Body of pancreas (tissue), 4 donors: ENCODE results near the gene TGM2. TPM values are rescaled to one million over a fixed set of nuclear protein-coding genes. Genes with fewer than 3 reads are reported as not detected.

Source experiments
- ATAC-seq: fragments of 150-250 bp; one replicate; pipeline ENCODE4 v1.9.1; 2016
- DNase-seq, 4 donors: peaks; one replicate each; pipeline ENCODE4 v3.0.0-alpha.2; 2019
- H3K27ac ChIP-seq, 4 donors: fragments of 200-600 bp; sonication (generic); 1 replicate in 3 of 4; 2 replicates in 1 of 4; pipeline versions ENCODE4 v1.5.1 to v1.6.1; 2016 to 2019; ENCODE audit warnings: mild to moderate bottlenecking in 1 of 4, mixed read lengths in 1 of 4, moderate library complexity in 1 of 4
- H3K27me3 ChIP-seq, 2 donors: fragments of 200-600 bp; sonication (generic); one replicate each; pipeline ENCODE4 v1.6.0; 2016; ENCODE audit warnings: mild to moderate bottlenecking in 1 of 2
- H3K36me3 ChIP-seq, 2 donors: fragments of 200-600 bp; sonication (generic); replicated peaks in 1 of 2; 2 replicates each; pipeline ENCODE4 v1.5.1; 2016; ENCODE audit warnings: low read depth in 2 of 2; ENCODE audit not compliant: insufficient read depth in 1 of 2
- H3K4me1 ChIP-seq: fragments of 200-600 bp; sonication (generic); one replicate; pipeline ENCODE4 v1.6.0; 2016
- H3K4me3 ChIP-seq, 2 donors: fragments of 200-600 bp; sonication (generic); 1 replicate in 1 of 2; 2 replicates in 1 of 2; pipeline ENCODE4 v1.5.1; 2016 to 2019
- H3K9me3 ChIP-seq, 3 donors: fragments of 200-600 bp; sonication (generic); 1 replicate in 2 of 3; 2 replicates in 1 of 3; pipeline ENCODE4 v1.5.1; 2016
- POLR2A ChIP-seq, 3 donors: fragments of 450-650 bp; IDR thresholded peaks; one replicate each; pipeline ENCODE4 v1.6.1; 2016; ENCODE audit warnings: antibody characterized with exemption in 3 of 3, mild to moderate bottlenecking in 2 of 3
- WGBS, 2 donors: methylation state at CpG; one replicate each; pipeline ENCODE4 v1.1.5; 2017; 5-methylcytosine and 5-hydroxymethylcytosine counted together
- intact Hi-C: fragments of 100-400 bp; cut with DNase I; formaldehyde crosslinking; loops from one replicate; pipeline ENCODE4 v1.15.1; 2023
- total RNA-seq, 2 donors: library from RNA; depleted of rRNA; stranded (reverse); fragments of >200 nt; gene quantifications; one replicate each; pipeline ENCODE4 v1.1.0, GENCODE V29; 2016
- TF ChIP-seq, protein P1 (sequence below), 7 experiments: fragments of 450-650 bp in 4 of 7; fragments of 200-600 bp in 3 of 7; sonication (generic) in 3 of 7; IDR thresholded peaks; one replicate each; pipeline ENCODE4 v1.5.1; 2016 to 2019; ENCODE audit warnings: antibody characterized with exemption in 7 of 7

The TGM2 gene
- total RNA-seq, 2 donors from 2014 or later = 17.1 to 27.5 TPM

DNA sequence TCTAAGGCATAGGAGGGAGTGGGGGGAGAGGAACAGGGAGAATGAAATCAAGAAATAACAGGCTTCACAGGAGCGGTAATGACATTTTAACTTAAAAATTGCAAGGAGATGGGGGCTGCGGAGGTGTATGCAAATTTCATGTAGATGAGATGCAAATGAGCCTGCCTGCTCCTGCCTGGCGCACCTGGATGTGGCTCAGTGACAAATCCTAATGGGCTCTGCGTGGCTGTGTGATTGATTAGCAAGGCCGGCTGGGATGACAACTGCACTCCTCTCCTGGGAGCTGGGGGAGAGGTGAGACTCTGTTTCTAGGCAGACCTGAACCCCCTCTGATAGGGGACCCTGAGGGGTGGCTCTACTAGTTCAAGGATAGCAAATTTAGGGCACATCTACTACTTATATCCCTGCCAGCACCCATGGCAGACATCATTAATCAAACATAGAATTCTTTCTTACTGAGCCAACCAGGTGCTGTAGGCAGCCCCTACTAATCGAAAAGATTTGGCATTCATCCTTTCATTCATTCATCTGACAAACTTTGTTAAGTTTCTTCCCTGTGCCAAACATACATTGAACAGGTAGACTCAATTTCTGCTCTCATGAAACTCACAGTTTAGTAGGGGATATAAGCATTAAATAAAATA, 38.4 kb upstream of the TGM2 start:
- no peaks in the 10 kb centered on the region for H3K9me3 ChIP-seq
- H3K27ac ChIP-seq = no peak overlapping the region
- no peak for ATAC-seq
- TF ChIP-seq POLR2A (IDR thresholded peaks at IDR 0.05) = no peak
- TF ChIP-seq, protein P1, sequence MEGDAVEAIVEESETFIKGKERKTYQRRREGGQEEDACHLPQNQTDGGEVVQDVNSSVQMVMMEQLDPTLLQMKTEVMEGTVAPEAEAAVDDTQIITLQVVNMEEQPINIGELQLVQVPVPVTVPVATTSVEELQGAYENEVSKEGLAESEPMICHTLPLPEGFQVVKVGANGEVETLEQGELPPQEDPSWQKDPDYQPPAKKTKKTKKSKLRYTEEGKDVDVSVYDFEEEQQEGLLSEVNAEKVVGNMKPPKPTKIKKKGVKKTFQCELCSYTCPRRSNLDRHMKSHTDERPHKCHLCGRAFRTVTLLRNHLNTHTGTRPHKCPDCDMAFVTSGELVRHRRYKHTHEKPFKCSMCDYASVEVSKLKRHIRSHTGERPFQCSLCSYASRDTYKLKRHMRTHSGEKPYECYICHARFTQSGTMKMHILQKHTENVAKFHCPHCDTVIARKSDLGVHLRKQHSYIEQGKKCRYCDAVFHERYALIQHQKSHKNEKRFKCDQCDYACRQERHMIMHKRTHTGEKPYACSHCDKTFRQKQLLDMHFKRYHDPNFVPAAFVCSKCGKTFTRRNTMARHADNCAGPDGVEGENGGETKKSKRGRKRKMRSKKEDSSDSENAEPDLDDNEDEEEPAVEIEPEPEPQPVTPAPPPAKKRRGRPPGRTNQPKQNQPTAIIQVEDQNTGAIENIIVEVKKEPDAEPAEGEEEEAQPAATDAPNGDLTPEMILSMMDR (IDR thresholded peaks at IDR 0.05) = no peak
- intact Hi-C loops = no loop called here
- 39% methylated on average over 6 of the region's 6 CpGs for WGBS, 2 donors
- H3K4me1 ChIP-seq = no peaks in the 10 kb centered on the region
- no peaks in the 10 kb centered on the region for H3K36me3 ChIP-seq
- DNase-seq = no peak
- no peak overlapping the region for H3K4me3 ChIP-seq
- no peaks in the 10 kb centered on the region for H3K27me3 ChIP-seq

DNA sequence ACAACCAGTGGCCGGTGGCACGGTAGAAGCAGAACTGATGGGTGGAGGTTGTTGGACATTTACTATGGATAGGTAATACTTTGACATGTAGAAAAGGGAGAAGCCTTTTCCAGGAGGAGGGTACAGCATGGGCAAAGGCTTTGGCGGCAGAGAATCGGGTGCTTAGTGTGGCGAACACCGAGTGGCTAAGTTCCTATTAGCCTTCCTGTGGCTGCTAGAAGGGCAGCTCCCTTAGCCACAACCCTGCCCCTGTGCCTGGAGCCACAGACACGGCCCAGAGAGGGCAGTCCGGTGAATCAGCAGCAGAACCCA, 37.9 kb upstream of the TGM2 start:
- no peak for ATAC-seq
- no peak overlapping the region for H3K27ac ChIP-seq
- no peaks in the 10 kb centered on the region for H3K36me3 ChIP-seq
- H3K4me3 ChIP-seq = no peak overlapping the region
- intact Hi-C loops = no loop called here
- TF ChIP-seq, protein P1 (IDR thresholded peaks at IDR 0.05) = no peak
- TF ChIP-seq POLR2A (IDR thresholded peaks at IDR 0.05) = no peak
- no peaks in the 10 kb centered on the region for H3K4me1 ChIP-seq
- H3K9me3 ChIP-seq = no peaks in the 10 kb centered on the region
- WGBS, 2 donors = 79 to 84% methylated on average over 8 of the region's 8 CpGs
- no peak for DNase-seq
- H3K27me3 ChIP-seq = no peaks in the 10 kb centered on the region

DNA sequence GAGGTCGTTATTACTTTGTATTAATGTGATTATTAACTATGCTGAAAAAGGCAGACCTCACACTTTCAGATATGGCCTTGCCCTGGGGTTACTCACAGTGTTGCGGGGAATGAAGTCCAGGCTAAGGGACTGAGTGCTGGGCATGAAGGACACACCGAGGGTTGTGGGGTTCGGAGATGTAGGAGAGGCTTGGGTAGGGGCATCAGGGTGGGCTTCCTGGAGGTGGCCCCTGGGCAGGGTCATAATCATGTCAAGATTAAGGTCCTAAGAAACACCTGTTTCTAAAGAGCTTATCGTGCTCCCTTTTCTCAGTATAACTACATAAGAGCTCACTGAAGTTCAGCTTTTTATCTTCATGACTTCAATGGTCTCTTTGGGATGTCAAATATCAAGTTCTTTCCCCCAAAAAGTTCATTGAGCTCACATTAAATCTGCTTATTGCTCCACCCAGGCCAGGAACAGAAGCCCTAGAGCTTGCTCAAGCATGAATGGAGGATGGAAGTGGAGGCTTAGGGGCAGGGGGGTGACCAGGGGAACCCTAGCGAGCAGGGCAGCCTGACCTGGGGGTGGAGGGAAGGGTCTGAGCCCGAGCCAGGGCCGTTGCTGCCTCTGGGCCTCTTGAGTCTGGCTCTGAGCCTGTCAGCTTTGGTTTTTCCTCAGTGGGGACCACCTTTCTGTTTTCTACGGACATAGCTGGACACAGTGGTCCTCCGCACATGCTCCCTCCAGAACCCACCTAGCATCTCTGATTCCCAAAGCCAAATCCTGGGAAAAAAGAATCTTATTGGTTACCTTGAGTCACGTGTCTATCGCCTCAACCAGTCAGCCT, 37.3 kb upstream of the TGM2 start:
- intact Hi-C loops = no loop called here
- no peaks in the 10 kb centered on the region for H3K9me3 ChIP-seq
- WGBS, 2 donors = 67 to 70% methylated on average over 11 to 12 of the region's 12 CpGs
- H3K4me3 ChIP-seq = no peak overlapping the region
- no peak for DNase-seq
- H3K27ac ChIP-seq = no peak overlapping the region
- no peak for ATAC-seq
- no peaks in the 10 kb centered on the region for H3K27me3 ChIP-seq
- H3K36me3 ChIP-seq = no peaks in the 10 kb centered on the region
- H3K4me1 ChIP-seq = no peaks in the 10 kb centered on the region
- no peak for TF ChIP-seq POLR2A (IDR thresholded peaks at IDR 0.05)
- TF ChIP-seq, protein P1 (IDR thresholded peaks at IDR 0.05) = no peak

DNA sequence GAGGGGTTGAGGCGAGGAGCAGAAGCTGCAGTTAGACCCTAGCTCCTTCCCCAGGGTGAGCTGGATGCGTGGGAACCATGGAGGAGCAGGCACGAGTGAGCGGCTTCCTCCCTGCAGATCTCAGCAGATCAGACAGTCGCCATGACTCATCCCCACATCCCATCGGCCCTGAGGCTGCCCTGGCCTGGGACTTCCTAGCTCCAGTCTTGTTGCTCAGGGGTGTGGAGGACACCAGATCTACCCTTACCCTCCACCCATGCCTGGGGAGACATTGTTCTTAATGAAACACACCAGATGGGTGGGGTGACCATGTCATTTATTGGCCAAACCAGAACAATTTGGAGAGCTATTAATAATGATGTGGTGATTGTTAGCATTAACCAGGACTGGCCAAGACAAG, 36.3 kb upstream of the TGM2 start:
- DNase-seq (peak in 1 of 4 donors; percentile 56), ATAC-seq (no peak)
- intact Hi-C loops = no loop called here

More for the DNA sequence above, 36.3 kb upstream of the TGM2 start:
- H3K36me3 ChIP-seq = no peaks in the 10 kb centered on the region
- H3K4me3 ChIP-seq = no peak overlapping the region
- WGBS, 2 donors = 63 to 73% methylated on average over 6 of the region's 6 CpGs
- no peaks in the 10 kb centered on the region for H3K9me3 ChIP-seq
- no peak for TF ChIP-seq POLR2A (IDR thresholded peaks at IDR 0.05)
- TF ChIP-seq, protein P1 (IDR thresholded peaks at IDR 0.05) = no peak
- H3K27ac ChIP-seq = no peak overlapping the region
- no peaks in the 10 kb centered on the region for H3K27me3 ChIP-seq
- H3K4me1 ChIP-seq = no peaks in the 10 kb centered on the region
